Adrenal gland (tissue), 12 donors: ENCODE measurements around the gene CLSTN1. TPM values are rescaled to one million over a fixed set of nuclear protein-coding genes. Genes with fewer than 3 reads are reported as not detected.

Experiments
- DNase-seq, 7 donors: peaks; one replicate each; pipeline ENCODE4 v3.0.0-alpha.2; 2019 to 2020
- H3K27ac ChIP-seq, 5 donors: fragments of 200-600 bp; sonication (generic) in 4 of 5; 1 replicate in 3 of 5; 2 replicates in 2 of 5; pipeline versions ENCODE4 v1.5.1 to v1.8.0; 2016 to 2020; ENCODE audit warnings: mild to moderate bottlenecking in 1 of 5
- H3K27me3 ChIP-seq: fragments of 200-600 bp; 2 replicates; pipeline ENCODE4 v1.8.0; 2021
- H3K36me3 ChIP-seq, 2 donors: fragments of 200-600 bp; replicated peaks in 1 of 2; 1 replicate in 1 of 2; 2 replicates in 1 of 2; pipeline versions ENCODE4 v1.5.1 to v1.8.0; 2018 to 2022
- H3K4me1 ChIP-seq, 2 donors: fragments of 200-600 bp; replicated peaks in 1 of 2; 1 replicate in 1 of 2; 2 replicates in 1 of 2; pipeline versions ENCODE4 v1.5.1 to v1.8.0; 2018 to 2021
- H3K4me3 ChIP-seq, 4 donors: fragments of 200-600 bp; sonication (generic) in 3 of 4; one replicate each; pipeline ENCODE4 v1.5.1; 2016 to 2018
- H3K9me3 ChIP-seq, 3 donors: fragments of 200-600 bp; sonication (generic) in 1 of 3; replicated peaks in 1 of 3; 1 replicate in 2 of 3; 2 replicates in 1 of 3; pipeline versions ENCODE4 v1.5.1 to v1.8.0; 2016 to 2021
- POLR2A ChIP-seq, 2 donors: fragments of 450-650 bp; IDR thresholded peaks; one replicate each; pipeline ENCODE4 v1.6.1; 2017; ENCODE audit warnings: antibody characterized with exemption in 2 of 2, mild to moderate bottlenecking in 2 of 2, moderate library complexity in 1 of 2
- WGBS, 4 donors: extraction: QIAGEN DNeasy Blood & Tissue Kit in 2 of 4; methylation state at CpG; one replicate each; pipeline versions ENCODE4 v1.1.5 to v1.1.7; 2013 to 2017; 5-methylcytosine and 5-hydroxymethylcytosine counted together
- intact Hi-C, 2 donors: fragments of 100-400 bp; cut with DNase I; formaldehyde crosslinking; loops; one replicate each; pipeline versions ENCODE4 v1.14.1 to v1.15.0; 2022 to 2023
- polyA plus RNA-seq, 3 donors: library from polyadenylated mRNA; stranded (reverse); fragments of 200-250 nt in 2 of 3; fragments of 350-450 nt in 1 of 3; fragmentation: Illumina TruSeq in 1 of 3; extraction: RNeasy Lipid Tissue Mini Kit (QIAGEN cat#74804) in 1 of 3; gene quantifications; one replicate each; pipeline ENCODE4 v1.2.3, GENCODE V29; 2013 to 2014
- total RNA-seq, 9 donors: library from RNA; depleted of rRNA in 4 of 9; stranded (reverse); fragments of >200 nt in 4 of 9; fragments of 120-200 nt in 1 of 9; fragmentation: NEBNext Ultra II Directional in 1 of 9; extraction: Animal tissue kit (Norgen Biotek cat#: 25700) in 1 of 9; gene quantifications; one replicate each; pipeline versions ENCODE4 v1.1.0 to v1.2.4, GENCODE V29; 2013 to 2023
- TF ChIP-seq, protein P1 (sequence below), 6 experiments: fragments of 450-650 bp in 4 of 6; fragments of 200-600 bp in 2 of 6; sonication (generic) in 1 of 6; IDR thresholded peaks; 1 replicate in 5 of 6; 2 replicates in 1 of 6; pipeline versions ENCODE4 v1.5.1 to v1.8.0; 2016 to 2021; ENCODE audit warnings: antibody characterized with exemption in 6 of 6, mild to moderate bottlenecking in 2 of 6, moderate library complexity in 1 of 6
- donor health status: healthy with polysubstance abuse.
- donor health status: Bipolar disorder and iron deficiency.
- donor health status: DM: yes; HTN: yes; CAD: no.
- donor health status: DM: no; HTN: no; CAD: no.
- donor health status: DM: no; HTN: no; CAD: no.
- donor health status: DM: yes; HTN: yes; CAD: no.

The CLSTN1 gene
- total and polyA plus RNA-seq, 12 donors: 48.8 to 106 (median 77.9) TPM

DNA sequence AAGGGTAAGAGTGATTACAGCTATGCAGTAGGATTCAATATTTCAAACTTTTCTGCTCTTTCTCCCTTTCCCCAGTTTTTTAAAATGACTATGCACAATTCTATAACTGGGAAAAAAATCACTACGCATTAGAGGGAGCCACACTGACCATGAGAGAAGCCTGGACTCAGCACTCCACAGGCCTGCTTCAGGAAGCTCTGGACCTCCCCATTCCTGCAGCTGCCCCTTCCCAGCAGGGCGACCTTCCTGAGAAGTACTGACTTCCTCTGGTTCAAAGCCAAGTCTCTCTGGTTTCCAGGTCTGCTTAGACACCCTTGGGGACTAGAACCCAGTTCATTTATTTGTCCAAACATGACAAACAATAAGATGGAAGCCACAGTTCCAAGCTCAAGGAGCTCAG, 42.0 kb upstream of the CLSTN1 start:
- intact Hi-C loops: loop anchor here (5.0 to 10.0 kb wide), 3 partner anchors 78 to 238 kb away; no protein-coding TSS in a partner anchor
- H3K27ac ChIP-seq: no peak overlapping the region
- no peaks in the 10 kb centered on the region for H3K27me3 ChIP-seq
- H3K36me3 ChIP-seq: peaks cover 0 to 2% of the 10 kb centered on the region in 2 donors
- H3K4me1 ChIP-seq: peaks cover 7% of the 10 kb centered on the region in 2 donors
- TF ChIP-seq, protein P1, sequence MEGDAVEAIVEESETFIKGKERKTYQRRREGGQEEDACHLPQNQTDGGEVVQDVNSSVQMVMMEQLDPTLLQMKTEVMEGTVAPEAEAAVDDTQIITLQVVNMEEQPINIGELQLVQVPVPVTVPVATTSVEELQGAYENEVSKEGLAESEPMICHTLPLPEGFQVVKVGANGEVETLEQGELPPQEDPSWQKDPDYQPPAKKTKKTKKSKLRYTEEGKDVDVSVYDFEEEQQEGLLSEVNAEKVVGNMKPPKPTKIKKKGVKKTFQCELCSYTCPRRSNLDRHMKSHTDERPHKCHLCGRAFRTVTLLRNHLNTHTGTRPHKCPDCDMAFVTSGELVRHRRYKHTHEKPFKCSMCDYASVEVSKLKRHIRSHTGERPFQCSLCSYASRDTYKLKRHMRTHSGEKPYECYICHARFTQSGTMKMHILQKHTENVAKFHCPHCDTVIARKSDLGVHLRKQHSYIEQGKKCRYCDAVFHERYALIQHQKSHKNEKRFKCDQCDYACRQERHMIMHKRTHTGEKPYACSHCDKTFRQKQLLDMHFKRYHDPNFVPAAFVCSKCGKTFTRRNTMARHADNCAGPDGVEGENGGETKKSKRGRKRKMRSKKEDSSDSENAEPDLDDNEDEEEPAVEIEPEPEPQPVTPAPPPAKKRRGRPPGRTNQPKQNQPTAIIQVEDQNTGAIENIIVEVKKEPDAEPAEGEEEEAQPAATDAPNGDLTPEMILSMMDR (IDR thresholded peaks at IDR 0.05): no peak
- H3K4me3 ChIP-seq: no peak overlapping the region
- no peaks in the 10 kb centered on the region for H3K9me3 ChIP-seq
- WGBS, 4 donors: 77 to 92% (median 88%) methylated on average over 2 of the region's 2 CpGs
- DNase-seq: no peak

DNA sequence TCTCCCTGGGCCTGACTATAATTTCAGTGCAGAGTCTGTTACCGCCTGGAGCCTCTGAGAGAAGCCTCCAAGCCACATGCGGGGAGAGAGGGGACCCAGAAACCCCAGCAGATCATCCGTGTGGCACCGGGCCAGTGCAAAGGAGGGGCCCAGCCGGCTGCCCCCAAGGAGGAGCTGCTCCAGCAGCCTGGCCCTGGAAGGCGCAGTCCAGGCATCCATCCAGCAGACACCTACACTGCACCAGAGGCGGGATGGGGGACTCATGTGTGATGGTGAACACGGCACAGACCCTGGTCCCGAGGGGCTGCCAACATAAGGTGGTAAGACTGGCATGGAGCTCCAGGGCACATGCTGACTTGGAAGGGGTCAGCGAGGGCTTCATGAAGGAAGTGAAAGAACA, 39.6 kb upstream of the CLSTN1 start:
- no peaks in the 10 kb centered on the region for H3K9me3 ChIP-seq
- no peaks in the 10 kb centered on the region for H3K27me3 ChIP-seq
- 80 to 90% (median 86%) methylated on average over 4 to 10 of the region's 10 CpGs for WGBS, 4 donors
- no peak overlapping the region for H3K27ac ChIP-seq
- no peak for TF ChIP-seq POLR2A (IDR thresholded peaks at IDR 0.05)
- TF ChIP-seq, protein P1 (IDR thresholded peaks at IDR 0.05): no peak
- no peak overlapping the region for H3K4me3 ChIP-seq
- DNase-seq: no peak
- H3K4me1 ChIP-seq: peaks cover 7 to 12% of the 10 kb centered on the region in 2 donors
- H3K36me3 ChIP-seq: no peaks in the 10 kb centered on the region
- intact Hi-C loops: loop anchor here in 1 of 2 donors (10.0 kb wide), 1 partner anchor 139 kb away; no protein-coding TSS in a partner anchor

DNA sequence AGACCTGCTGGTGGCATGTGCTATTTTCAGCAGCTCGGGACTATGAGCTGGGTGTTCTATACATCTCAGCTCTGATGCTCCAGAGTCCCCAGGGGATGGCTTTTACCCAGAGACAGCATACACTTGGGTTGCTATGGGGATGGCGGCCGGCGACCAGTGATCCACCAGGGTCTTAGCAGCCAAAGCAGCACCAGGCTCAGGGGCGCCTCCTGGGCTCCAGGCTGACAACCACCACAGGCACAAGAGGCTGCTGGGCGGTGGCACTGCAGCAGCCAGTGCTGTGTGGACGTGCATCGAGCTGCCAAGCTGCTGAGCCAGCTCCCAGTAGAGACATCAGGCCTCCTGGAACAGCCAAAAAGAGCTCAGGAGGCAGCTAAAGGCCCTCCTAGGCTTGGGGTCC, 37.6 kb upstream of the CLSTN1 start:
- TF ChIP-seq POLR2A (IDR thresholded peaks at IDR 0.05): no peak
- TF ChIP-seq, protein P1 (IDR thresholded peaks at IDR 0.05): no peak
- WGBS, 4 donors: 89 to 93% (median 91%) methylated on average over 5 to 8 of the region's 8 CpGs; no CpG with 5 or more reads in 1 of the 4 donors
- Histone ChIP-seq H3K9me3 (no peaks in the 10 kb centered on the region), H3K27ac (no peak overlapping the region), H3K27me3 (no peaks in the 10 kb centered on the region), H3K36me3 (no peaks in the 10 kb centered on the region), H3K4me1 (peaks cover 0 to 5% of the 10 kb centered on the region in 2 donors), H3K4me3 (no peak overlapping the region)
- intact Hi-C loops: loop anchor here in 1 of 2 donors (10.0 kb wide), 1 partner anchor 137 kb away; no protein-coding TSS in a partner anchor
- DNase-seq: no peak

DNA sequence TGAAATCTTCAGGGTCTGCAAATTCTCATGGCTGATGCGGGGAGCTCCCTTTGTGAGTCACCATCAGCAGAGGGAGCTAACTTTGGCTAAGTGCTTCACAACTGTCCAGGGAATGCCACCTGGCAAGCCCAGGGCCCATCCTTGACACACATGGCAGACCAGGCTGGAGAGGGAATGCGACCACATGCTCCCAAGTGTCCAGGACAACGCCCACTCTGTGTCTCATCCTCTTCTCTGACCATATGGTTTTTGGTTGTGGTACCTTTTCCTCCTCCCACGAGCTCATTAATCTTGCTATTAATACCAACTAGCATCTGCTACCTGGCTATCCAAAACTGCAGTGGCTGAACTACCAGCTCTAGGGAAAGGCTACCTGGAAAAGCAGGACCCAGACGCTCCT, 37.1 kb upstream of the CLSTN1 start:
- Histone ChIP-seq H3K4me1 (peaks cover 0 to 5% of the 10 kb centered on the region in 2 donors), H3K27ac (no peak overlapping the region), H3K9me3 (no peaks in the 10 kb centered on the region), H3K27me3 (no peaks in the 10 kb centered on the region), H3K4me3 (no peak overlapping the region), H3K36me3 (no peaks in the 10 kb centered on the region)
- intact Hi-C loops: loop anchor here in 1 of 2 donors (10.0 kb wide), 1 partner anchor 136 kb away; no protein-coding TSS in a partner anchor
- WGBS, 4 donors: 91 to 97% (median 93%) methylated on average over 5 of the region's 5 CpGs
- TF ChIP-seq, protein P1 (IDR thresholded peaks at IDR 0.05): no peak
- no peak for TF ChIP-seq POLR2A (IDR thresholded peaks at IDR 0.05)
- no peak for DNase-seq
